Midbrain (tissue), 1 donor: ENCODE measurements around the gene GNG12.
"Not testable (repeated sequence)": the region's sequence is repeated elsewhere in the genome, so short reads cannot be mapped to it uniquely, and the experiment has no call there.

Source experiments
- DNase-seq: peaks from one replicate; lab custom pipeline; 2025; lab: John Stamatoyannopoulos, UW

GNG12 gene

DNA sequence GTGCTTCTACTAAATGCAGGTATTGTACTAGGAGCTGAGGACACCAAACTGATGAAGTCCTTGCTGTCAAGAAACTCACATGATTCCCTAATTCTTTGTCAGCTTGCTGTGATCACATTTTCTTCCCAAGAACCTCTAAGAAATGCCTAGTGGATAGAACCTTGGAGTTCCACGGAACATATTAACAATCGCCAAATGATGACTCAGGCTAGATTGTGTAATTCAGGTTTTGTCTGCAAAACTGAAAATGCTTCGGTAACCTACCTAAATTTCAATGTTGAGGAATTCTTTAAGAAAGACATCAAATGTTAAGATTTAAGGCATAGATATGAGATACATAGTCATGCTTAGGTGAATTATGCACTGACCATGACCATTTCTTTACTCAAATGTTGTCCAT is 150.0 kb downstream of the GNG12 start:
- DNase-seq, result no peak

GRCh38 chr1:67682659-67683197 is 150.5 kb downstream of the GNG12 start:
- no peak for DNase-seq

DNA sequence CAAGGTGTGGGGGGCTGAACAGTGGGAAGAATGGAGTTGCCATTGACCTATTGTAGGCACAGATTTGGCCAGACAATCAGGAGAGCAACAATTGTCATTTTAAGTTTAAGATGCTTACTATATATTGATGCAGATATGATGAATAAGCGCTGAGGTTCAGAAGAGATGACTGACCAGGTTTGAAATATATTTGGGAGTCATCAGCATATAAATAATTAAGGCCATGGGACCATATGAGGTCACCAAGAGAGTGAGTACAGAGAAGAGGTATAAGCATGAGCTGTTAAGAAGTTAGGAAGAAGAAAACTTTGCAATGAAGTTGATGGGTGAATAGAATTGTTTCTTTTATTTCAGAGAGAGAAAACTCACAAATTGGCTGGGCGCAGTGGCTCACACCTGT is 152.8 kb downstream of the GNG12 start:
- DNase-seq, result no peak

- DNase-seq, result no peak
Observed at GRCh38 chr1:67679691-67680090, 153.6 kb downstream of the GNG12 start.

- DNase-seq, result no peak
Observed at GRCh38 chr1:67677930-67678329, 155.3 kb downstream of the GNG12 start.

DNA sequence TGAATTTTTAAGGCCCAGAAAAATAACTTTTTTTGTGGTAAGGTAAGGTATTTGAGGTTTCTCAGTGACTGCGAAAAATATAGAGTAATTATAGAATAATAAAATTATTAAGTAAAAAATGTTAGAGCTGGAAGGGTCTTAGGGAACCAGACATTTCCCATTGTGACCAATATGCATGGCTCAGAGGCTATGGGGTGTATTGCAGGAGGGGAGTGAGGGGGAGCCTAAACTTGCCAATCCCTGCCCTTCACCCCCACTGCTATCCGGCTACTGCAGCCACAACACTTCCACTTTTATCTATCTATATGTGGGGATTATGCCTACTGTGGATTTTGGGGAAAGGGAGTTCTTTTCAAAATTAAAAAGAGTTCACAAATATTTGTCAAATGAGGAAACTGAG is 155.9 kb downstream of the GNG12 start:
- no peak for DNase-seq

DNA sequence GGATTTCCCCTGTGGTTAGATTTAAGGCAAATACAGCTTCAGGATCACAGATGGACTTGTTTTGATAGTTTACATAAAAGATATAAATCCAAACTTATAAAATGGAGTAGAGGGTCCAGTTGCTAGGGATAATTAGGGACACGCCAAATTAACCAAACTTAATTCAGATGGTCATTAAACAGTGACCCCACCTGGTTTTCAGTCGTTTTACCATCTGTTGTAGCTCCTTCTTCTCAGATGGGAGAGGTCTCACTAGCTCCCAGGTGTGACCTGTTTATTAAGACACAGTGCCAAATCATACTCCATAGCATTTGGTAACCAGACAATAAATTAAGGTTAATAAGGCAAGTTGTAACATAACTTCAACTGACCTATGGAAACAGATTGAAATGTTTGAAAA is 156.3 kb downstream of the GNG12 start:
- no peak for DNase-seq

- DNase-seq, result no peak
Observed at GRCh38 chr1:67676287-67676686, 157.0 kb downstream of the GNG12 start.

DNA sequence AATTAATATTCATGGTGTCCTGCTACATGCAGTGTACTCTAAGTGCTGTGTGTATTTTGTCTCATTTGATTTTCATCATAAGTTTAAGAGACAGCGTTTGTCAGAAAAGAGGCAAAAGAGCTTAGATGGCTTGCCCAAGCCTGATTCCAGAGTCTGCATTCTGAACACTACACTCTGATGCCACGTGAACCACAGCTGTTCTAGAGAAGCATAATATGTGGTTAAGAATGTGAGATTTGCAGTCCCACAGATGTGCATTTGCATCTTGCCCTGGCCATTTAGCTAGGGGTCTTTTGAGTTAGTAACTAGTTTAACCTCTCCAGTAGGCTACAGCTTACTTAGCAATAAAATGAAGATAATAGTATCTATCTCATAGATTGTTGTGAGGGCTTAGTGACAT is 157.5 kb downstream of the GNG12 start:
- DNase-seq, result no peak

- DNase-seq, result no peak
Observed at GRCh38 chr1:67674260-67675011, 158.8 kb downstream of the GNG12 start.

DNA sequence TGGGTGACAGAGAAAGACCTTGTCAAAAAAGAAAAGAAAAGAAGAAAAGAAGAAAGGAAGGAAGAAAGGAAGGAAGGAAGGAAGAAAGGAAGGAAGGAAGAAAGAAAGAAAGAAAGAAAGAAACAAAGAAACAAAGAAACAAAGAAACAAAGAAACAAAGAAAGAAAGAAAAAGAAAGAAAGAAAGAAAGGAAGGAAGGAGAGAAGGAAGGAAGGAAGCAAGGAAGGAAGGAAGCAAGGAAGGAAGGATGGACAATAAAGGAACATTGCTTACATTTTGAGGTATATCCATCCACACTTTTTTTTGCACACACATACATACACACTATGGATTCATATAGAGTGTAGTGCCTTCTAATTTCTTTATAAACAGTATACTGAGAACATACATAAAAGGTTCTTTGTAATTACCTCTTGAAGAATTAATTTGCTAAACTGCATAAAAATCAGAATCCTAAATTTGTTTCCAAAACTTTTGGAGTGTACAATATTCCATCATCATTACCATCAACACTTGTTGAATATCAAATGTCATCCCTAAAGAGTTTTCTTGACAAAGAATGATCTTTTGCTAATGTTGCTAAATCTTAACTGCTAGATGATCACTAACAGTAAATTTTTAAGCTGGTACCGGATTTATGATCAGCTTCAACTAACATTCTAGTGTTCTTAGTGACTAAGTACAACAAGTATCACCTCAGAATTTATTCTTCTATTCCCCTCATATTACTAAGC is 159.6 kb downstream of the GNG12 start:
- no peak for DNase-seq

- DNase-seq, result no peak
Observed at GRCh38 chr1:67672260-67672803, 160.9 kb downstream of the GNG12 start.

DNA sequence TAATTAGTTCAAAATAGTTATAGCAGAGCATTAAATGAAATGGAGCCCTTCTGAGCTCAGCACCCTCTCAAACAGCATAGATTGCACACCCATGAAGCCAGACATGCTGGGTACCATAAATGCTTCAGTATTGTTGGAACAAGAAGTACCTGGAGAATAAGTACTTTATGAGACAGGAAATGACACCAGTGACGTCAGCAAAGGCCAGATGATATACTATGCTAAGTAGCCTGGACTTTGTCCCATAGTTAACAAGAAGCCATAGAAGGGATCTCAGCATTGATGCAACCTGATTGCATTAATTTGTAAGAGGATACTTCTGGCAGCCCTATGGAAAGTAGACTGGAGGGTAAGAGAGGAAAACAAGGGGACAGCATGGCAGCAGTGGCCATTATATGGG is 164.6 kb downstream of the GNG12 start:
- DNase-seq, result no peak

DNA sequence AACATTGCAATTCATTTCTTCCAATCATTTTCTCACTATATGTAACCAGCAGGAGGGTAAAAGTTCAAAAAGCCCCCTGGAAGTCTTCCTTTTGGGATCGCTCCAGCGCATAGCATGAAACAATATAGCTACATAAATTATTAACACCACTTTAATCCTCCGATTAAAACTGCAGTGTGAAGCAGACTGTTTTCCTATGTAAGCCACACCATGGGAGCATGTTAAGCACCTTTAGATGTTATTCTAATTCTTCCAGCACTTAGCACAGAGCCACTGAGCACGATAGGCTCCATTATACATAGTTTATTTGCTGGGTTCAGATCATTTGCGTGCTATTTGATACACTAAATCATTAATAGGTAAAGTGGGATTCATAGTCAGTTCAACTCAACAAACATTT is 166.6 kb downstream of the GNG12 start:
- DNase-seq, result no peak

GRCh38 chr1:67665307-67665706 is 168.0 kb downstream of the GNG12 start:
- DNase-seq, result not testable (repeated sequence)

DNA sequence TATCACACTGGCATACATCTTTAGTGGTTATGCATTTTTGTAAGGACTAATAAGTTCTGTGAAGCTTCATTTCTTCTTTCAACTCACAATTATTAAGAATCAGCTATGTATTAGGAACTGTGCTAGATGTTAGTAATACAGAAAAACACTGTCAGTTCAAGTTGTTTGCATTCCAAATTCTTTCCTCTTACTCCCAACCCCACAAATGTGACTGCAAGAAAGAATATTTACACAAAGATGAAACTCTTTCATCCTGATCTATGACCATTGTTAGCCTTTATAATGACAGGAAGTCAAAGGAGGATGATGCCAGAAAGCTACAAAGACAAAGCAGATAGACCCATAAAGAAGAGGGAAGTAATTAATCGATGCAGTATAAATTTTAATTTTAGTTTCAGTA is 169.2 kb downstream of the GNG12 start:
- DNase-seq, result no peak

- DNase-seq, result no peak
Observed at GRCh38 chr1:67662884-67663283, 170.4 kb downstream of the GNG12 start.

DNA sequence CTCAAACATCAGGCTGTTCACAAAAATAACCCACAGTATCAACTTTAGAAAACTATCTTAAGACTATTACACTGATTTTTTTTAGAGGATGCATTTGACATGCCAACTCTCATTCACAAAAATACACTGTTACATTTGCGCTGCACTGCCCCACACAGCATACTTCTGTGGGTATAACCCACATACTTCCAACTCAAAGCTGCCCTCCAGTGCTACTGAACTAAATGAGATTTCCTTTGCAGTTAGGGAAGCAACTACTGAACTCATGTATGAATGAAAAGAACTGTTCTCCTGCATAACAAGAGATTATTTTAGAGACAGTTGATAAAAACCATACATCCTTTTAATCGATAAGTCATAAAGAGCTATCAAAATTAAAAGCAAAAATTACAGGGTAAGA is 174.0 kb downstream of the GNG12 start:
- no peak for DNase-seq

DNA sequence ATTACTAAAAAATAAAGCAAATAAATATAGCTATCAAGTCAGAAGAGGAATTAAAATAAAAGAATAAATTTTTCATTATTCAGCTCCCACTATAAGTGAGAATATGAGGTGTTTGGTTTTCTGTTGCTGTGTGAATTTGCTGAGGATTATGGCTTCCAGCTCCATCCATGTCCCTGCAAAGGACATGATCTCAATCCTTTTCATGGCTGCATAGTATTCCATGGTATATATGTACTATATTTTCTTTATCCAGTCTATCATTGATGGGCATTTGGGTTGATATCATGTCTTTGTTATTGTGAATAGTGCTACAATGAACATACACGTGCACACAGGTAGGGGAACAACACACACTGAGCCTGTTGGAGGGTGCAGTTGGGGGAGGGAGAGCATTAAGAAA is 176.1 kb downstream of the GNG12 start:
- not testable (repeated sequence) for DNase-seq

- DNase-seq, result no peak
Observed at GRCh38 chr1:67655581-67655980, 177.7 kb downstream of the GNG12 start.

DNA sequence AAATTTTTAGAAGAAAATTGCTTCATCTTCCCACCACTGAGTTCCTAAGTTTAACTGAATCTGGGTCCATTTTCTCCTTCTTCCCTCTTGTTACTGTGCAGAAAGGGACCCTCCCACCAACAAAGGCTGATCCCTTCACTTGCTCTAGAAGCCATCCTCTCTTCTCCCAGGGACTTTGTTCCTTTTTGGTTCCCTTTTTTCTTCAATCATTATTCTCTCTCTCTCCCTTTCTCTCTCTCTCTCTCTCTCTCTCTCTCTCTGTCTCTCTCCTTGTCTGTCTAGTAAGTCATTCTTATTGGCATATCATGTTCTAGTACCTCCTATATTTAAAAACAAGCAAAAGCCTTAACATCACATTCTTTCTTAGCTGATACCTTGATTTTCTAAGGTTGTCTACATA is 180.0 kb downstream of the GNG12 start:
- no peak for DNase-seq

DNA sequence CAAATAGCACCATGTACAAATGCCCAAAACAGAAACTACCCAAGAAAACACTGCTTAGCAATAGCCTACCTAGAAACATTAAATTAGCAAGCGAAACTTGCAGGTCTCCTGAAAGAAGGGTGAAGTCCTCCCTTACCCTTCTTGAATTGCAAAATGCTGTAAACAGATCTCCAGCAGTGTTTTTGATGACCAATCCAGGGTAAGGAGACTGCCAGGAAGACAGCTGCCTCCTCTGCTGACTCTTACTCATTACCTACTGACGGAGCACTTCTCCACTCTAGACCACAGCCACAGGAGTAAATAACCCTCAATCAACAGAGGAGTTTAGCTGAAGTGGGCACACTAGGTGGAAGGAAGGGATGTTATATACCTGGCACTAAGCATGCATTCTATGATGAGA is 180.5 kb downstream of the GNG12 start:
- DNase-seq, result no peak
